ENCODE data around the gene ARG1. TPM values are rescaled to one million over a fixed set of nuclear protein-coding genes. Genes with fewer than 3 reads are reported as not detected.

Gene ARG1
- total RNA-seq, 2 experiments from 2014 or later: not detected

DNA sequence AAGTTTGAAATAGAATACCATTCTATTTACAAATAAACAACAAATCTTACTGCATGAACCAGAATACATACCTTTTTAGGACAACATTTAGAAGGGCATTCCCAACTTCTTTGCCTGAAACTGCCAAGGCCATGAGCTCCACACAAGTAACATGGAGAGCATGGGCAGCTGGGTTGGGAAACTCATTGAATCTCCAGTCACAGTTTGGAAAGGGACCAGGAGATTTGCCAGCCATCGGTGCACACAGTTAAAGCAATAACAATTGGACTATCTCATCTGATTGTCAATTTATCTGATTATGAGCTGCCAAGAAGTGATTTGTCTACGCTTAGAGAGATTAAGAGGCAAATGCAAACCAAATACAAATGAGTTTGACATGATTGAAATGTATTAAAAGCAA, 19.9 kb downstream of the ARG1 start:
- H3K4me1 Mint-ChIP-seq (ENCODE audit: low read depth): no peaks in the 10 kb centered on the region
- no peak overlapping the region for H3K4me3 Mint-ChIP-seq
- H3K9me3 Mint-ChIP-seq: no peaks in the 10 kb centered on the region
- H3K27me3 Mint-ChIP-seq (ENCODE audit: low read depth): no peaks in the 10 kb centered on the region
- DNase-seq: no peak
- peaks cover 30% of the 10 kb centered on the region for H3K36me3 Mint-ChIP-seq (ENCODE audit: low read depth)
- no peak overlapping the region for H3K27ac Mint-ChIP-seq
- intact Hi-C loops (cut with micrococcal nuclease): no loop called here
- CTCF ChIA-PET: no interaction called here

GRCh38 chr6:131594074-131594473, 21.0 kb downstream of the ARG1 start:
- DNase-seq: no peak
- H3K4me3 Mint-ChIP-seq: no peak overlapping the region
- CTCF ChIA-PET: interaction anchor here (0.6 kb wide), 1 partner anchor 28 kb away, joined by 3 read pairs; no protein-coding TSS in a partner anchor
- H3K27ac Mint-ChIP-seq: no peak overlapping the region
- H3K4me1 Mint-ChIP-seq (ENCODE audit: low read depth): no peaks in the 10 kb centered on the region
- H3K27me3 Mint-ChIP-seq (ENCODE audit: low read depth): no peaks in the 10 kb centered on the region
- H3K36me3 Mint-ChIP-seq (ENCODE audit: low read depth): peaks cover 31% of the 10 kb centered on the region
- H3K9me3 Mint-ChIP-seq: no peaks in the 10 kb centered on the region
- intact Hi-C loops (cut with micrococcal nuclease): no loop called here

DNA sequence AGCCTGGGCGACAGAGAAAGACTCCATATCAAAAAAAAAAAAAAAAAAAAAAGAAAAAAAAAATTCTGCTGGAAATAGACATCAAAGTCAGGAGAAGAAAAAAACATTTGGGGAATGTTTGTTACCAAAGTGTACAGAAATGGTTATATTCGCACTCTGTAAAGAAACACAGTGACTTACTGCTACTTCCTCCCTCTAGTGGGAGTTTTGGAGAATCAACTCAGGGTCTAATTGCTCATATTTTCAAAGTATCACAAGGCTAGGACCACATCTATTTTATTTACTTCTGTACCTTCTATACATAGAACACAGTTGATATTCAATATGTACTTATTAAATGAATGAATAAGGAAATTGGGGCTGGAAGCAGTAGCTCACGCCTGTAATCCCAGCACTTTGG, 24.4 kb downstream of the ARG1 start:
- no peak overlapping the region for H3K4me3 Mint-ChIP-seq
- H3K36me3 Mint-ChIP-seq (ENCODE audit: low read depth): peaks cover 35% of the 10 kb centered on the region
- H3K9me3 Mint-ChIP-seq: no peaks in the 10 kb centered on the region
- intact Hi-C loops (cut with micrococcal nuclease): loop anchor here (2.0 kb wide), 1 partner anchor 79 kb away; no protein-coding TSS in a partner anchor
- no peaks in the 10 kb centered on the region for H3K27me3 Mint-ChIP-seq (ENCODE audit: low read depth)
- H3K4me1 Mint-ChIP-seq (ENCODE audit: low read depth): no peaks in the 10 kb centered on the region
- CTCF ChIA-PET: interaction anchor here (0.6 to 1.6 kb wide), 2 partner anchors 14 to 102 kb away, joined by 3 read pairs; no protein-coding TSS in a partner anchor
- H3K27ac Mint-ChIP-seq: no peak overlapping the region
- DNase-seq: no peak

DNA sequence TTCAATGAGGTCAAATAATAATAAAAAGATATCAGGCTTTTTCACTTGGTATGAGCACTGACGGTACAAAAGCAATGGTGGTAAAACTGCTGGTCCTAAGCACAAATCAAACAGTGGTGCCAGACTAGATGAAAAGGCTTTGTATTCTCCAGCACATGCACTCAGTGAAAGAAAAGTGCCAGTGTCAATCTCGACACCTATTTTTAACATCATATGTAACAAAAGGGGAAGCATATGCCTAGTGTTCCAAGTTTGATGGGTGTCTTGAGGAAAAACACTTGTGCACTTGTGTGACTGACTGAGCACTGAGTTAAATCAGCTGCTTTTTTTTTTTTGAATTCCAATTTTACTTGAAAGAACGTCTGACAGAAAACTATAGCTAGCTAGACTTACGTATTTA, 27.7 kb downstream of the ARG1 start:
- peaks cover 22% of the 10 kb centered on the region for H3K36me3 Mint-ChIP-seq (ENCODE audit: low read depth)
- intact Hi-C loops (cut with micrococcal nuclease): no loop called here
- H3K27me3 Mint-ChIP-seq (ENCODE audit: low read depth): no peaks in the 10 kb centered on the region
- H3K9me3 Mint-ChIP-seq: no peaks in the 10 kb centered on the region
- H3K4me3 Mint-ChIP-seq: no peak overlapping the region
- H3K4me1 Mint-ChIP-seq (ENCODE audit: low read depth): no peaks in the 10 kb centered on the region
- H3K27ac Mint-ChIP-seq: no peak overlapping the region
- CTCF ChIA-PET: interaction anchor here (1.8 kb wide), 1 partner anchor 9 kb away, joined by 5 read pairs; no protein-coding TSS in a partner anchor
- DNase-seq: no peak

- Mint-ChIP-seq H3K9me3 (no peaks in the 10 kb centered on the region), H3K4me1 (ENCODE audit: low read depth) (peaks cover 3% of the 10 kb centered on the region), H3K36me3 (ENCODE audit: low read depth) (peaks cover 24% of the 10 kb centered on the region), H3K4me3 (no peak overlapping the region), H3K27me3 (ENCODE audit: low read depth) (no peaks in the 10 kb centered on the region), H3K27ac (no peak overlapping the region)
- CTCF ChIA-PET: interaction anchor here (1.3 kb wide), 1 partner anchor 25 kb away, joined by 5 read pairs; the partner anchor contains the start of gene MED23
- no peak for DNase-seq
- intact Hi-C loops (cut with micrococcal nuclease): no loop called here
These were observed 29.8 kb downstream of the ARG1 start for GRCh38 chr6:131602781-131603312.

DNA sequence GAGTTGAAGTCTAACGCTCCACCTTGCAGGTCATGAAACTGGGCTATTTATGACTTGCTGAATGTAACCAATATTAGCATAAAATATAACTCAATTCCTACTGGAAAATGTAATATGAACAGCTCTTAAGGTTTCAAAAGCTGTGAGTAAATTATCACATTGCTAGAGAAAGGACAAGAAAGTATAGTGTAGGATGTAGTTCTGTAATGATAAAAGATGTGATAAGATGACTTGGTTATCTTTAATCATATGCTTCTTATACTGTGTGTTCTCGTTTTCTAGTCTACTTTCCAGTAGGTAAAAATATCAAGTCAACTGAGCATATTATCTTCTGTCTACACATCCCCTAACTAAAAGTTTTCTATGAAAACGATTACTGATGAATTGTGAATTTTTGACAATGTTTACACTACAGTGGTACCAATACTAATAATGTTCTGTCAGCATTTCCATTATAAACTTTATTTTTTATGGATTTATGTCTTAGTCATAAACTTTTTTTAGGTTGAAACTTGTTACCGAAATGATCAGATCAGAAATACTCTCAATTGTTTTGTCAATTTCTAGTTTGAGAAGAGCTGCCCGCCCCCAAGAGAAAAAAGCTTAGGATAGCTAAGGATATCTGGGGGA, 40.4 kb downstream of the ARG1 start:
- Mint-ChIP-seq H3K36me3 (ENCODE audit: low read depth) (peaks cover 24% of the 10 kb centered on the region), H3K27ac (no peak overlapping the region)

GRCh38 chr6:131615275-131615674, 42.2 kb downstream of the ARG1 start:
- H3K36me3 Mint-ChIP-seq (ENCODE audit: low read depth): peaks cover 23% of the 10 kb centered on the region
- no peaks in the 10 kb centered on the region for H3K9me3 Mint-ChIP-seq
- intact Hi-C loops (cut with micrococcal nuclease): no loop called here
- no peak for DNase-seq
- CTCF ChIA-PET: interaction anchor here (4.8 kb wide), 1 partner anchor 13 kb away, joined by 34 read pairs; the partner anchor contains the start of gene MED23
- H3K4me3 Mint-ChIP-seq: no peak overlapping the region
- peaks cover 3% of the 10 kb centered on the region for H3K4me1 Mint-ChIP-seq (ENCODE audit: low read depth)
- no peak overlapping the region for H3K27ac Mint-ChIP-seq
- no peaks in the 10 kb centered on the region for H3K27me3 Mint-ChIP-seq (ENCODE audit: low read depth)

More for the DNA sequence above, 40.4 kb downstream of the ARG1 start:
- H3K4me3 Mint-ChIP-seq: no peak overlapping the region
- no peaks in the 10 kb centered on the region for H3K9me3 Mint-ChIP-seq
- intact Hi-C loops (cut with micrococcal nuclease): no loop called here
- H3K4me1 Mint-ChIP-seq (ENCODE audit: low read depth): peaks cover 3% of the 10 kb centered on the region
- H3K27me3 Mint-ChIP-seq (ENCODE audit: low read depth): no peaks in the 10 kb centered on the region
- no peak for DNase-seq
- CTCF ChIA-PET: interaction anchor here (1.2 to 4.8 kb wide), 2 partner anchors 15 to 18 kb away, joined by 3 to 34 read pairs; partner anchors contain the start of gene MED23

DNA sequence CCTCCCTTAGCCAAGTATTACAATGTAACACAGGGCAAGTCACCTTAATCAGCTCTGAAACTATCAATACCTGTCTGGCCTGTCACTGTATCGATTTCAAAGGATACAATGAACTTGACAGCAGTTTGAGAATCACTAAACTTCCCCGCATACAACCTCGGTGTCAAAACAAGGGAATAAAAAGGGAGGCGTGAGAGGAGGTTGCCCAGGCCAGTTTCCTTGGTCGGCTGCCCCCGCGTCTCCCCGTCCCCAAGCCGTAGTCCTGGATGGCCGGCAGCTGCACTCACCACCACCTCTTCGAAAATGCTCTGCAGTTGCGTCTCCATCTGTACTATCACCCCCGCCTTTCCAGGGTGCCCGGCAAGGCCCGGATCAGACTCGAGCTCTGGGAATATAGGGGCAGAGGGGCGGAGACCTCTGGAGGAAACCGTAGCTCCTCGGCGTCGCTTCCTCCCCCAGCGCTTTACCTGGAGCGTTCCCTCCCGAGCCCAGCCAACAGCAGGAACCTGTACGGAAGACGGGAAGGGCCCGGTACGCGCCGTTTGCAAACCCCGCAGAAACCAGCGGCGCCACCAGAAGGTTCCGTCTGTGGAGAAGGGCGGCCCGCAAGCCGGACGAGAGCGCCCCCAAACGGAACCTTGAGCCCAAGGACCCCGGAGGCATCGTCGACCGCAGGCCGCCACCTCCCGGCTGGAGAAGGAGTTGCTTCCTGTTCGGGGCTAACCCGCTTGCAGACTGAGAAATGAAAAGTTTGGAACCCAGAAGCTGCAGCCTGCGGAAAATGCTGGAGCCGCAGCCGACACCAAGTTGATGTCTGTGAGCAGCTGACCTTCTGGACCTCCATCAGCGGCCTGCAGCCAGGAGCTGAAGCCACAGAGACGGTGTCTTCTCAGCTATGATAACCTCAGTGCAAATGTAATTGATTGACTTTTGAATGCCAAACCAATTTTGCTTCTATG, 55.0 kb downstream of the ARG1 start, which contains the start of gene MED23:
Gene MED23, minus strand, starts transcription at position 519 of the 959 bp plus-strand sequence. Its CDS starts 193 bp downstream, at position 326.
- Mint-ChIP-seq H3K9me3 (no peaks in the 10 kb centered on the region), H3K27ac (peak within 1 kb of the TSS; percentile 92), H3K36me3 (ENCODE audit: low read depth) (peaks cover 7% of the 10 kb centered on the region), H3K4me3 (peak within 1 kb of the TSS; percentile 99), H3K27me3 (ENCODE audit: low read depth) (no peaks in the 10 kb centered on the region), H3K4me1 (ENCODE audit: low read depth) (peaks cover 29% of the 10 kb centered on the region)
- DNase-seq: peak; percentile 96
- CTCF ChIA-PET: interaction anchor here (0.6 to 3.0 kb wide), 37 partner anchors 8 to 878 kb away, joined by 3 to 34 read pairs (median 4); partner anchors contain the start of genes ENPP1 and ENPP3
- intact Hi-C loops (cut with micrococcal nuclease): loop anchor here (1.0 to 2.0 kb wide), 10 partner anchors 96 to 1187 kb away; partner anchors contain the start of genes AKAP7, EPB41L2 and RPS12

DNA sequence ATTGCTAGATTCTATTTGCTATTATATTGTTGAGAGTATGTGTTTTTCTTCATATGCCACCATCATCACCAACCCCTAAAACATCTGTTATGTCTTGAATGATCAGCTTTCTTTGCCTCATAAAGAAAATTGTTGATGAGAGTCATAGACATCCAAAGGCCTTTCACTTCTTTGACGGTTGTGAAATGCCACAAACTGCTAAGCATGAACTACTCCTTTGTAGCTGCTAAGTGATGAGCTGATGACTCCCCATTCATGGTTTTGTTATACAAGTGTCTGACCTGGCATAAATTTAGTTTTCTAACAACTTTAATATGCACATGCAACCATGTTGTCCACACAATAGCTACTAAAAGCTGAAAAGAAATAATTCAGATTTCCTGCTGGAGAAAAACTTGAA, 55.7 kb downstream of the ARG1 start:
- H3K4me3 Mint-ChIP-seq: peak overlapping the region; percentile 99
- intact Hi-C loops (cut with micrococcal nuclease): loop anchor here (1.0 to 2.0 kb wide), 10 partner anchors 96 to 1186 kb away; partner anchors contain the start of genes AKAP7, EPB41L2 and RPS12
- peaks cover under 1% of the 10 kb centered on the region for H3K36me3 Mint-ChIP-seq (ENCODE audit: low read depth)
- no peaks in the 10 kb centered on the region for H3K9me3 Mint-ChIP-seq
- peaks cover 29% of the 10 kb centered on the region for H3K4me1 Mint-ChIP-seq (ENCODE audit: low read depth)
- H3K27ac Mint-ChIP-seq: peak overlapping the region; percentile 65
- no peak for DNase-seq
- CTCF ChIA-PET: interaction anchor here (0.6 to 3.0 kb wide), 33 partner anchors 7 to 878 kb away, joined by 3 to 34 read pairs (median 4); partner anchors contain the start of genes ENPP1 and ENPP3
- H3K27me3 Mint-ChIP-seq (ENCODE audit: low read depth): no peaks in the 10 kb centered on the region

DNA sequence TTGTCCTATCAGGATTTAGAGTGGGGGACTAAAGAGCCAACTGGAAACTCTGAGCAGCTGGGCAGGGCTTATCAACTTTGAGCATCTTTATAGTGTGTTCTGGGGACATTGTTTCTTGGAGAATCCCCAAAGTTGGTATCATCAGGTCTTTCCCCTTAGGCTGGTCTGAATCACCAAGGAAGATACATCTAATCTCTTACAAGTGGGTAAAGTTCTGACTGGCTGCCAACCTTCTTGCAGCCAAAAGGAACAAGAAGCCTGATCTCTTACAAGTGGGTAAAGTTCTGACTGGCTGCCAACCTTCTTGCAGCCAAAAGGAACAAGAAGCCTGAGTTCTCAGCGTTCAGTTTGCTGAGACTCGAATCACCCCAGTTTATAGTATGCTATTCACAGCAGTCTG, 56.6 kb downstream of the ARG1 start:
- peak; percentile 29 for DNase-seq
- intact Hi-C loops (cut with micrococcal nuclease): loop anchor here (2.0 kb wide), 3 partner anchors 349 to 1185 kb away; partner anchors contain the start of genes EPB41L2 and RPS12
- CTCF ChIA-PET: interaction anchor here (0.9 to 3.0 kb wide), 7 partner anchors 9 to 456 kb away, joined by 3 to 34 read pairs (median 15); partner anchors contain the start of gene ENPP3
- Mint-ChIP-seq H3K4me3 (no peak overlapping the region), H3K36me3 (ENCODE audit: low read depth) (no peaks in the 10 kb centered on the region), H3K4me1 (ENCODE audit: low read depth) (peaks cover 29% of the 10 kb centered on the region), H3K27me3 (ENCODE audit: low read depth) (no peaks in the 10 kb centered on the region), H3K27ac (no peak overlapping the region), H3K9me3 (no peaks in the 10 kb centered on the region)

GRCh38 chr6:131631625-131632289, 58.7 kb downstream of the ARG1 start:
- no peak for DNase-seq
- Mint-ChIP-seq H3K4me1 (ENCODE audit: low read depth) (peaks cover 26% of the 10 kb centered on the region), H3K36me3 (ENCODE audit: low read depth) (no peaks in the 10 kb centered on the region), H3K27me3 (ENCODE audit: low read depth) (no peaks in the 10 kb centered on the region), H3K27ac (no peak overlapping the region), H3K9me3 (no peaks in the 10 kb centered on the region), H3K4me3 (no peak overlapping the region)
- CTCF ChIA-PET: interaction anchor here (1.0 to 1.3 kb wide), 2 partner anchors 18 to 278 kb away, joined by 3 read pairs; no protein-coding TSS in a partner anchor
- intact Hi-C loops (cut with micrococcal nuclease): no loop called here

All from activated naive CD4-positive, alpha-beta T cell treated with anti-CD3 and anti-CD28 coated beads for 36 hours (primary cell).